MG63 (cell line): ENCODE results near the gene ELAVL4. TPM values are rescaled to one million over a fixed set of nuclear protein-coding genes. Genes with fewer than 3 reads are reported as not detected.

Source experiments
- DNase-seq: peaks from one replicate; pipeline ENCODE4 v3.0.0-alpha.2; 2020
- H3K27me3 ChIP-seq: fragments of 250-450 bp; sonication (Bioruptor Pico); 2 replicates; pipeline ENCODE4 v1.5.1; 2020; ENCODE audit warnings: mild to moderate bottlenecking, moderate library complexity
- H3K36me3 ChIP-seq: fragments of 250-450 bp; sonication (Bioruptor Pico); 2 replicates; pipeline ENCODE4 v1.5.1; 2020; ENCODE audit warnings: mild to moderate bottlenecking, moderate library complexity
- H3K4me3 ChIP-seq: fragments of 250-450 bp; sonication (Bioruptor Pico); 2 replicates; pipeline ENCODE4 v1.5.1; 2020; ENCODE audit warnings: mild to moderate bottlenecking, moderate library complexity
- H3K9me3 ChIP-seq: fragments of 250-450 bp; sonication (Bioruptor Pico); 2 replicates; pipeline ENCODE4 v1.5.1; 2020; ENCODE audit warnings: mild to moderate bottlenecking, moderate library complexity
- total RNA-seq: library from RNA; depleted of rRNA; stranded (reverse); fragments of >200 nt; shearing (Covaris generic); gene quantifications from 2 replicates; pipeline ENCODE4 v1.2.3, GENCODE V29; 2014; ENCODE audit warnings: low replicate concordance

Gene ELAVL4
- total RNA-seq, 1 experiment from 2014 or later, result not detected

DNA sequence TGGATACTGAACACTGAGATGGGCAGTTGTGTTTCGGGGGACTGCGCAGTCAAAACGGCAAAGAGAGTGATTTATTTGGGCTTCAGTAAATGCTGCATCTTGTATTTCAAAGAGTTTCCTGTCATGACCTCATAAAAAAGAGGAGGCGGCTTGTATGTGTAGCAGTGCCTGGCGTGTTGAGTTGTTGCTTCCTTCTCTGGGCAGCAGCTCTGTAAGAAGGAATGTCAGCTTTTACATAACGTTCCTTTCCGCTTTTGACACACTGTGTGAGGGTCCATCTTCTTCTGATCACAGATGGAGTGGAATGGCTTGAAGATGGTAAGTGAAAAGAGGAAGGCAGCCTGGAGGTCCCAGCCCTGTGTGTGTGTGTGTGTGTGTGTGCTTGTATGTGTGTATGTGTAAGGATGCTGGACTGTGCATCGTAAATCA is 941 bp downstream of the ELAVL4 start:
- Histone ChIP-seq H3K4me3 (no peak overlapping the region), H3K27me3 (peaks cover 6% of the 10 kb centered on the region; the same call in 1 of the 2 replicates), H3K36me3 (no peaks in the 10 kb centered on the region), H3K9me3 (no peaks in the 10 kb centered on the region)
- DNase-seq, result no peak

GRCh38 chr1:50110151-50110550 is 1.4 kb downstream of the ELAVL4 start:
- H3K4me3 ChIP-seq, result no peak overlapping the region
- H3K27me3 ChIP-seq, result peaks cover 4% of the 10 kb centered on the region; the same call in 1 of the 2 replicates
- no peaks in the 10 kb centered on the region for H3K9me3 ChIP-seq
- no peak for DNase-seq
- no peaks in the 10 kb centered on the region for H3K36me3 ChIP-seq

DNA sequence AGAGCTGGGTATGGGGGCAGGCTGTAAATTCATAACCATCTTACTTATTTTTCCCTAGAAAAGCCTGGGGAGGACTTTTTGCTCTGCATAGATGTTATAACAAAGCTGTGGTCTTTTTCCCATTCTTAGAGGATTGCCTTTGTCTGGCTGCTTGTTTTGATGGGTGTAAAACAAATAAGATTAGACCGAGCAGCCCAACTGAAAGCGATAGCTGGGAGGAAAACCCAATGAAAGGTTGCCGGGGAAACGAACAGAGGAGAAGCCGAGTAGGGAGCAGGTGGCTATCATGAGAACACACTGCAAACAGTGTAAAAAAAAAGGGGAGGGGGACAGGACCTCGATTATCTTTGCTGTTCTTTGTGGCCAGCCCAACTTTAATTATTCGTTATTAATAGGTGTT is 1.9 kb downstream of the ELAVL4 start:
- Histone ChIP-seq H3K27me3 (peaks cover 4% of the 10 kb centered on the region; the same call in 1 of the 2 replicates), H3K4me3 (no peak overlapping the region), H3K36me3 (no peaks in the 10 kb centered on the region), H3K9me3 (no peaks in the 10 kb centered on the region)
- no peak for DNase-seq

- H3K27me3 ChIP-seq, result peaks cover 4% of the 10 kb centered on the region; the same call in 1 of the 2 replicates
- no peak for DNase-seq
- no peak overlapping the region for H3K4me3 ChIP-seq
- H3K36me3 ChIP-seq, result no peaks in the 10 kb centered on the region
- H3K9me3 ChIP-seq, result no peaks in the 10 kb centered on the region
These were observed 2.8 kb downstream of the ELAVL4 start for GRCh38 chr1:50111503-50111902.

GRCh38 chr1:50112193-50112592 is 3.5 kb downstream of the ELAVL4 start:
- H3K36me3 ChIP-seq, result no peaks in the 10 kb centered on the region
- H3K9me3 ChIP-seq, result no peaks in the 10 kb centered on the region
- no peak for DNase-seq
- no peak overlapping the region for H3K4me3 ChIP-seq
- H3K27me3 ChIP-seq, result peaks cover 4% of the 10 kb centered on the region; the same call in 1 of the 2 replicates

DNA sequence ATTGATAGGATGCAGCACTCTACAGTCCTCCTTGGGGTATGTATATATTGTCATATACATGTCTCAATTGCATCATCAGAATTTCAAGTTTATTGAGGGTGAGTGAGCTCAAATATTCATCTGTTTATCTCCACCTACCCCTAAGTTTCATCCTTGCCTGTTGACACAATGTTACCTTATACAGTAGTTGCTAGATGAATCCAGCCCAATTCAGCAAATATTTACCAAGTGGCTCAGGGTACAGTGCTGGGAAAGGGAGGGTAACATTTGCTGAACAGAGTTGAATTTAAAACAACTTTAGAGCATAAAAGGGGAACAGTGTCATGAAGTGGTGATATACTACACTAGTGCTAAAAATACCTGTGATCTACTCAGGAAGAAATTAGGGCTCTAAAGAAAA is 14.4 kb downstream of the ELAVL4 start:
- DNase-seq, result no peak
- no peak overlapping the region for H3K4me3 ChIP-seq
- no peaks in the 10 kb centered on the region for H3K36me3 ChIP-seq
- no peaks in the 10 kb centered on the region for H3K9me3 ChIP-seq
- H3K27me3 ChIP-seq, result peaks cover 5% of the 10 kb centered on the region; the same call in 1 of the 2 replicates

DNA sequence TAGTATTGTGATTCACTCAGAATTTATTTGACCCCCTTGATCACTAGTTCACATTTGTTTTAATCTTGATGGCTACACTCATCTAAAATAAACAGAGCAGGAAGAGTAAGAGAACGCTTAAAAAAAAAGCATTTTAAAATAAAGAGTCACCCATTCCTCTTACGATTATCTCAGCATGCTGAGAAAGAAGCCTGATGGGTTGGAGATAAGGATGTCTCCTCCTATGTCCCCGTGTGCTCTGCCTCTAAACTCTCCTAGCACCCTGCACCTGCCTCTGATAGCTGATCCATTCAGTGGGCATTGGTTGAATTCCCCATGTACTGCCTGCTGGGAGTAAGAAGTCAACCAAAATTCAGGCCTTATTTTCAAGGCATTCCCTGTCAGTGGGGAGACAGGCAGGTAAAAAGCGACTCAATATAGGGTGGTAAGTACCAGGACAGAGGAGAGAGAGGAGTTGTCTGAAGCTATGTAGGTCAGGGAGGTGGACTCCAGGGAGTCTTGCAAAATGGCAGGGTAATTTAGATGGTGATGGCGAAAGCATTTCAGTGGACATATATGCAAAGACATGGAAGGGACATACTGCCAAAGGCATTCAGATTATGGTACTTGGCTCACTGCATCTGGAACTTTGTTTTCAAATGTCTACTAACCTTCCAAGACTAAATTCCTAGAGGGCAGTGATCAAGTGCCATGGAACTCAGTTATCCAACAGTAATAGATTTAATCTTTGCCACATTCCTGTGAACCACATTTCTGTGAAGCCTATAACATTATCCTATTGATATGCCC is 18.4 kb downstream of the ELAVL4 start:
- no peaks in the 10 kb centered on the region for H3K9me3 ChIP-seq
- H3K4me3 ChIP-seq, result no peak overlapping the region
- peaks cover 1% of the 10 kb centered on the region; the same call in 1 of the 2 replicates for H3K27me3 ChIP-seq
- DNase-seq, result no peak
- no peaks in the 10 kb centered on the region for H3K36me3 ChIP-seq

GRCh38 chr1:50129201-50129600 is 20.5 kb downstream of the ELAVL4 start:
- Histone ChIP-seq H3K27me3 (0 out of 2 replicates have a peak, but pooled peaks cover 2% of the 10 kb centered on the region), H3K9me3 (no peaks in the 10 kb centered on the region), H3K4me3 (no peak overlapping the region), H3K36me3 (no peaks in the 10 kb centered on the region)
- no peak for DNase-seq

- H3K9me3 ChIP-seq, result no peaks in the 10 kb centered on the region
- DNase-seq, result no peak
- H3K27me3 ChIP-seq, result 0 out of 2 replicates have a peak, but pooled peaks cover 2% of the 10 kb centered on the region
- no peaks in the 10 kb centered on the region for H3K36me3 ChIP-seq
- H3K4me3 ChIP-seq, result no peak overlapping the region
These were observed 23.7 kb downstream of the ELAVL4 start for GRCh38 chr1:50132347-50132894.

- H3K27me3 ChIP-seq, result 0 out of 2 replicates have a peak, but pooled peaks cover 2% of the 10 kb centered on the region
- no peaks in the 10 kb centered on the region for H3K36me3 ChIP-seq
- no peak overlapping the region for H3K4me3 ChIP-seq
- no peak for DNase-seq
- no peaks in the 10 kb centered on the region for H3K9me3 ChIP-seq
These were observed 27.0 kb downstream of the ELAVL4 start for GRCh38 chr1:50135716-50136115.

- H3K36me3 ChIP-seq, result no peaks in the 10 kb centered on the region
- DNase-seq, result no peak
- no peak overlapping the region for H3K4me3 ChIP-seq
- no peaks in the 10 kb centered on the region for H3K9me3 ChIP-seq
- no peaks in the 10 kb centered on the region for H3K27me3 ChIP-seq
These were observed 30.8 kb downstream of the ELAVL4 start for GRCh38 chr1:50139339-50140181.

DNA sequence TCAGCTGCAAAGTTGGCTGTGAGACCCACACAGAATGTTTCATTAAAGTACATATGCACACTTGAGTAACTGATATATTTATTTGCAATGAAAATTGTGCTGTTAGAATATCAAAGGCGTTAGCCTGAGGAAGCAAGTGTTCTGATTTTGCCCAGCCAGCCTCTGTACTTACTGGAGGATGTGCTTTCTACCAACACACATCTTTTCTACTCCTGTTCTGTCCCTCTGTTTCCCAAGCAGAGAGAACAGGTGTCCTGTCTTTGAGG is 31.4 kb downstream of the ELAVL4 start:
- no peaks in the 10 kb centered on the region for H3K9me3 ChIP-seq
- H3K36me3 ChIP-seq, result no peaks in the 10 kb centered on the region
- no peak for DNase-seq
- H3K27me3 ChIP-seq, result no peaks in the 10 kb centered on the region
- no peak overlapping the region for H3K4me3 ChIP-seq

- H3K9me3 ChIP-seq, result no peaks in the 10 kb centered on the region
- no peaks in the 10 kb centered on the region for H3K27me3 ChIP-seq
- no peaks in the 10 kb centered on the region for H3K36me3 ChIP-seq
- no peak overlapping the region for H3K4me3 ChIP-seq
- DNase-seq, result no peak
These were observed 38.6 kb downstream of the ELAVL4 start for GRCh38 chr1:50147191-50147850.

- Histone ChIP-seq H3K4me3 (no peak overlapping the region), H3K36me3 (no peaks in the 10 kb centered on the region), H3K9me3 (no peaks in the 10 kb centered on the region), H3K27me3 (no peaks in the 10 kb centered on the region)
- DNase-seq, result no peak
These were observed 39.6 kb downstream of the ELAVL4 start for GRCh38 chr1:50148142-50148923.

DNA sequence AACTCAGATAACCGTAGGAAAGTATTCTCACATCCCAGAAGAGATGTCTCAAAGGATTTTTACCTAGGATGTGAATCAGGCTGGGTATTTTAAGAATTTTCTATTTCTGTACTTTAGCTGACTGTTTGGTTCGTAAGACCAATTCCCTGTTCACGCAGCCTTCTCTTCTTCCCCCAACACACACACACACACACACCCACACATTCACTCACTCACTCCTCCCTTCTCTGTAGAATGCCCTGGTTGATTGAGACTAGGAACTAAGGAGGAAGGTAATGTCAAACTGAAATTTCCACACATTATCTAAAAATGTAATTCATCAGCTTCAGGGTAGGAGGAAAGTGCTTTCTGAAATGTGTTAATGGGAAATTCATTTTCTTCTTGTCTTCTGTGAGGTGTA is 43.5 kb downstream of the ELAVL4 start:
- Histone ChIP-seq H3K36me3 (no peaks in the 10 kb centered on the region), H3K4me3 (no peak overlapping the region), H3K27me3 (no peaks in the 10 kb centered on the region), H3K9me3 (no peaks in the 10 kb centered on the region)
- no peak for DNase-seq

- Histone ChIP-seq H3K4me3 (no peak overlapping the region), H3K36me3 (no peaks in the 10 kb centered on the region), H3K27me3 (no peaks in the 10 kb centered on the region), H3K9me3 (no peaks in the 10 kb centered on the region)
- DNase-seq, result no peak
These were observed 46.8 kb downstream of the ELAVL4 start for GRCh38 chr1:50155541-50155940.
